K562 (cell line): Measurements from ENCODE around the gene SEC24B. TPM values are rescaled to one million over a fixed set of nuclear protein-coding genes. Genes with fewer than 3 reads are reported as not detected.

ENCODE experiments used
- ATAC-seq: fragments of 200-7000 bp; cut with Tn5 transposase; 3 replicates; pipeline ENCODE4 v1.9.1; 2020; ENCODE audit warnings: moderate library complexity
- BruUV-seq: library from RNA; stranded (reverse); fragments of 400-500 nt; replicated peaks from 2 replicates; lab custom pipeline; 2021; lab: Mats Ljungman, UMichigan
- CTCF ChIA-PET: fragments of 300-600 bp; formaldehyde crosslinking; extraction: SDS; loops from one replicate; lab custom pipeline; 2021; ENCODE audit warnings: low intra/inter-chr PET ratio; lab: Yijun Ruan, JAX
- POLR2A ChIA-PET: fragments of 300-600, 350-650 bp; sonication (Branson Sonifier 250); formaldehyde crosslinking; extraction: SDS; loops from one replicate; lab custom pipeline; 2021; ENCODE audit warnings: antibody characterized with exemption, inconsistent platforms; lab: Yijun Ruan, JAX
- DNase-seq, 4 experiments: peaks; one replicate each; pipeline versions ENCODE4 v3.0.0 to v3.0.0-alpha.2; 2011 to 2018; ENCODE audit warnings: low spot score in 3 of 4, mixed read lengths in 3 of 4; ENCODE audit errors: extremely low read depth in 1 of 4
- FAIRE-seq: peaks from 2 replicates; lab custom pipeline; 2011; peaks lifted over from hg19 to GRCh38; lab: Jason Lieb, UNC
- H2AFZ ChIP-seq: 2 replicates; pipeline ENCODE4 v1.6.0; 2011; ENCODE audit warnings: low read depth, low read length, control low read depth, inconsistent platforms
- H3K27ac ChIP-seq: fragments of 200-600 bp; 3 replicates; pipeline ENCODE4 v1.8.0; 2011; ENCODE audit warnings: low read depth, mild to moderate bottlenecking, control low read depth, inconsistent platforms, low read length, moderate library complexity, mixed read lengths; ENCODE audit errors: extremely low read depth
- H3K27me3 ChIP-seq, 2 experiments: fragments of 300-600 bp in 1 of 2; 2 replicates in 1 of 2; 3 replicates in 1 of 2; pipeline versions ENCODE4 v1.6.0 to v1.8.0; 2011; ENCODE audit warnings: inconsistent platforms in 2 of 2, low read length in 2 of 2, mild to moderate bottlenecking in 1 of 2, mixed read lengths in 1 of 2, moderate library complexity in 1 of 2; ENCODE audit not compliant: control insufficient read depth in 2 of 2, insufficient read depth in 2 of 2
- H3K36me3 ChIP-seq: fragments of 300-600 bp; 3 replicates; pipeline ENCODE4 v1.8.0; 2011; ENCODE audit warnings: mild to moderate bottlenecking, low read length, inconsistent platforms; ENCODE audit not compliant: control insufficient read depth, insufficient read depth
- H3K4me1 ChIP-seq, 2 experiments: fragments of 200-600 bp in 1 of 2; replicated peaks in 1 of 2; 2 replicates in 1 of 2; 3 replicates in 1 of 2; pipeline versions ENCODE4 v1.5.1 to v1.8.0; 2011; ENCODE audit warnings: inconsistent platforms in 2 of 2, low read length in 2 of 2, mild to moderate bottlenecking in 1 of 2, mixed read lengths in 1 of 2, moderate library complexity in 1 of 2; ENCODE audit not compliant: control insufficient read depth in 2 of 2, insufficient read depth in 2 of 2
- H3K4me2 ChIP-seq: 2 replicates; pipeline ENCODE4 v1.6.1; 2011; ENCODE audit warnings: low read length, control low read depth, inconsistent platforms, mixed read lengths; ENCODE audit not compliant: insufficient read depth
- H3K4me3 ChIP-seq: fragments of 200-600 bp; sonication (generic), shearing (Covaris generic); 2 replicates; pipeline ENCODE4 v1.5.1; 2016; ENCODE audit warnings: control low read depth, inconsistent platforms
- H3K79me2 ChIP-seq: fragments of 200-600 bp; 3 replicates; pipeline ENCODE4 v1.8.0; 2011; ENCODE audit warnings: low read length, inconsistent platforms; ENCODE audit not compliant: control insufficient read depth, insufficient read depth
- H3K9ac ChIP-seq, 2 experiments: 2 replicates each; pipeline versions ENCODE4 v1.6.0 to v1.6.1; 2011; ENCODE audit warnings: low read depth in 2 of 2, low read length in 2 of 2, control low read depth in 1 of 2, inconsistent platforms in 1 of 2, mild to moderate bottlenecking in 1 of 2, mixed read lengths in 1 of 2; ENCODE audit not compliant: insufficient read depth in 1 of 2
- H3K9me1 ChIP-seq: one replicate; pipeline ENCODE4 v1.6.0; 2011; ENCODE audit warnings: inconsistent platforms, mild to moderate bottlenecking, low read length, moderate library complexity; ENCODE audit not compliant: control insufficient read depth, insufficient read depth
- H3K9me3 ChIP-seq: replicated peaks from 2 replicates; pipeline ENCODE4 v1.5.1; 2011; ENCODE audit warnings: low read depth, low read length, inconsistent platforms; ENCODE audit not compliant: control insufficient read depth, insufficient read depth
- H4K20me1 ChIP-seq: replicated peaks from 2 replicates; pipeline ENCODE4 v1.6.1; 2011; ENCODE audit warnings: low read length, inconsistent platforms, mixed read lengths; ENCODE audit not compliant: control insufficient read depth, insufficient read depth
- ESRRB ChIP-seq: fragments of 250-450 bp; sonication (Bioruptor Pico); IDR thresholded peaks from 2 replicates; pipeline ENCODE4 v1.5.0; 2020; ENCODE audit warnings: mild to moderate bottlenecking, moderate library complexity, borderline replicate concordance
- FOXJ3 ChIP-seq: sonication (generic); formaldehyde crosslinking; IDR thresholded peaks from 2 replicates; pipeline ENCODE4 v1.4.0; 2020; ENCODE audit warnings: mild to moderate bottlenecking, missing genetic modification reagents
- KHSRP ChIP-seq: fragments of 450-650 bp; IDR thresholded peaks from 2 replicates; pipeline ENCODE4 v1.6.1; 2017
- SMARCE1 ChIP-seq: fragments of 450-650 bp; IDR thresholded peaks from 2 replicates; pipeline ENCODE4 v1.7.1; 2016; ENCODE audit warnings: mild to moderate bottlenecking
- TAF15 ChIP-seq: fragments of 200-400 bp; formaldehyde crosslinking; IDR thresholded peaks from 2 replicates; pipeline ENCODE4 v1.6.1; 2017; ENCODE audit warnings: mild to moderate bottlenecking, low read depth, low read length, moderate library complexity
- TAF7 ChIP-seq: fragments of 450-650 bp; IDR thresholded peaks from 2 replicates; pipeline ENCODE4 v1.6.1; 2016; ENCODE audit warnings: missing genetic modification characterization, missing compliant biosample characterization
- TRIM24 ChIP-seq, 2 experiments: fragments of 450-650 bp; IDR thresholded peaks; 2 replicates each; pipeline ENCODE4 v1.6.1; 2016
- ZBTB17 ChIP-seq: fragments of 450-650 bp; formaldehyde crosslinking; IDR thresholded peaks from 2 replicates; pipeline ENCODE4 v1.4.0; 2020; ENCODE audit warnings: mild to moderate bottlenecking
- ZNF217 ChIP-seq: sonication (generic); formaldehyde crosslinking; IDR thresholded peaks from 2 replicates; pipeline ENCODE4 v1.8.0; 2022; ENCODE audit warnings: mild to moderate bottlenecking, missing genetic modification reagents
- ZNF224 ChIP-seq: sonication (generic); formaldehyde crosslinking; IDR thresholded peaks from 2 replicates; pipeline ENCODE4 v1.8.0; 2022; ENCODE audit warnings: mild to moderate bottlenecking, missing genetic modification reagents
- ZNF75A ChIP-seq: fragments of 450-650 bp; formaldehyde crosslinking; IDR thresholded peaks from 2 replicates; pipeline ENCODE4 v1.4.0; 2020; ENCODE audit warnings: mild to moderate bottlenecking
- in situ Hi-C: fragments of 300-500 bp; cut with MboI; formaldehyde crosslinking; loops from 4 replicates; pipeline ENCODE4 v1.15.0; 2018; ENCODE audit warnings: inconsistent platforms, mixed read lengths
- intact Hi-C: fragments of 100-400 bp; cut with micrococcal nuclease; formaldehyde crosslinking; loops from 2 replicates; pipeline ENCODE4 v1.14.2; 2022
- polyA plus RNA-seq, 8 experiments: library from polyadenylated mRNA; depleted of rRNA in 4 of 8; stranded (reverse) in 5 of 8; unstranded in 3 of 8; fragments of >200 nt; fragmentation: Nextera tagmentation in 2 of 8; fragmentation: Illumina TruSeq in 1 of 8; extraction: Ambion mirVana in 2 of 8; extraction: Trizol in 1 of 8; gene quantifications; 2 replicates each; pipeline versions ENCODE4 v1.2.1 to v1.2.3, GENCODE V29; 2011 to 2014; ENCODE audit warnings: inconsistent platforms in 1 of 8, missing spikeins in 1 of 8
- total RNA-seq, 7 experiments: library from RNA; depleted of rRNA in 6 of 7; stranded (reverse); fragments of >200 nt in 6 of 7; fragmentation: Illumina TruSeq in 2 of 7; extraction: Trizol in 2 of 7; gene quantifications; 2 replicates each; pipeline versions ENCODE4 v1.2.1 to v1.2.3, GENCODE V29; 2011 to 2021; ENCODE audit warnings: low replicate concordance in 1 of 7
- TF ChIP-seq, protein P1 (sequence below): fragments of 250-450 bp; sonication (Bioruptor Pico); IDR thresholded peaks from 2 replicates; pipeline ENCODE4 v1.5.0; 2020; ENCODE audit warnings: mild to moderate bottlenecking, borderline replicate concordance
- TF ChIP-seq, protein P2 (sequence below): fragments of 450-650 bp; formaldehyde crosslinking; IDR thresholded peaks from 2 replicates; pipeline ENCODE4 v1.4.0; 2022; ENCODE audit warnings: missing genetic modification characterization
- TF ChIP-seq, protein P3 (sequence below): fragments of 250-450 bp; sonication (Bioruptor Pico); IDR thresholded peaks from 2 replicates; pipeline ENCODE4 v1.8.0; 2022; ENCODE audit warnings: inconsistent platforms
- TF ChIP-seq, protein P4 (sequence below): fragments of 250-450 bp; sonication (Bioruptor Pico); IDR thresholded peaks from 2 replicates; pipeline ENCODE4 v1.5.0; 2022; ENCODE audit warnings: mild to moderate bottlenecking

Gene SEC24B
- total and polyA plus RNA-seq, 9 of the 15 experiments (the other 6 are each of a cell fraction or from before 2014, with no cell fraction given) = 6.3 to 46.4 (median 17.1) TPM

DNA sequence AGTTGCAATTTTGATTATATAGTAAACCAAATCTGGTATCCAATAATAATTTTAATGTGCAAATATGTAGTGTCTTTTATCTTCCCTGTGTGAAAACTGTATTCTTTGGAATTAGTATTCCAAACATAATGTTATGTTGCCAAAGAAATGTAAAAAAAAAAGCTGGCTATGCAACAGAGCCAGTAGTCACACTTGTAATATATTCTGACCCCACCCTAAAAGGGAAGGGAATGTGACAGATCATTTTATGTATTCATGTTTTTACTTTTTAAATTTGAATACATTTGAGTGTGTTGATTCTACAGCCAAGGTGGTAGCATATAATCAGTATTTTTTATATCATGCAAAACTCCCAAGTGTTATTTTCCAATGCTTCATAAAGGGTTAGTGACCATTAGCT, 98.6 kb downstream of the SEC24B start:
- Histone ChIP-seq H3K27me3 (no peaks in the 10 kb centered on the region), H3K4me1 (no peaks in the 10 kb centered on the region), H3K9me3 (no peaks in the 10 kb centered on the region), H4K20me1 (no peaks in the 10 kb centered on the region), H3K27ac (no peak overlapping the region), H3K79me2 (no peaks in the 10 kb centered on the region), H3K9ac (no peak overlapping the region), H3K9me1 (no peaks in the 10 kb centered on the region), H2AFZ (no peak overlapping the region), H3K36me3 (peaks cover 78% of the 10 kb centered on the region), H3K4me2 (no peak overlapping the region), H3K4me3 (no peak overlapping the region)
- intact Hi-C loops = no loop called here
- DNase-seq = no peak
- ChIA-PET POLR2A (interaction anchor here (0.6 kb wide), 1 partner anchor 82 kb away, joined by 3 read pairs; no protein-coding TSS in a partner anchor), CTCF (no interaction called here)
- FAIRE-seq = no peak
- in situ Hi-C loops = no loop called here
- no TSS peak for BruUV-seq
- ATAC-seq = no peak
- TF ChIP-seq ZNF217 (CRISPR knock-in tag) = no peak
- no peak for TF ChIP-seq FOXJ3
- no peak for TF ChIP-seq TAF7 (tag)
- no peak for TF ChIP-seq ZBTB17 (CRISPR knock-in tag)
- no peak for TF ChIP-seq TAF15
- no peak for TF ChIP-seq TRIM24 (IDR thresholded peaks at IDR 0.05)
- TF ChIP-seq ZNF224 (CRISPR knock-in tag) = no peak
- TF ChIP-seq ZNF75A = no peak
- TF ChIP-seq, protein P1, sequence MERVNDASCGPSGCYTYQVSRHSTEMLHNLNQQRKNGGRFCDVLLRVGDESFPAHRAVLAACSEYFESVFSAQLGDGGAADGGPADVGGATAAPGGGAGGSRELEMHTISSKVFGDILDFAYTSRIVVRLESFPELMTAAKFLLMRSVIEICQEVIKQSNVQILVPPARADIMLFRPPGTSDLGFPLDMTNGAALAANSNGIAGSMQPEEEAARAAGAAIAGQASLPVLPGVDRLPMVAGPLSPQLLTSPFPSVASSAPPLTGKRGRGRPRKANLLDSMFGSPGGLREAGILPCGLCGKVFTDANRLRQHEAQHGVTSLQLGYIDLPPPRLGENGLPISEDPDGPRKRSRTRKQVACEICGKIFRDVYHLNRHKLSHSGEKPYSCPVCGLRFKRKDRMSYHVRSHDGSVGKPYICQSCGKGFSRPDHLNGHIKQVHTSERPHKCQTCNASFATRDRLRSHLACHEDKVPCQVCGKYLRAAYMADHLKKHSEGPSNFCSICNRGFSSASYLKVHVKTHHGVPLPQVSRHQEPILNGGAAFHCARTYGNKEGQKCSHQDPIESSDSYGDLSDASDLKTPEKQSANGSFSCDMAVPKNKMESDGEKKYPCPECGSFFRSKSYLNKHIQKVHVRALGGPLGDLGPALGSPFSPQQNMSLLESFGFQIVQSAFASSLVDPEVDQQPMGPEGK (CRISPR knock-in tag) = no peak
- TF ChIP-seq SMARCE1 = no peak
- TF ChIP-seq, protein P2, sequence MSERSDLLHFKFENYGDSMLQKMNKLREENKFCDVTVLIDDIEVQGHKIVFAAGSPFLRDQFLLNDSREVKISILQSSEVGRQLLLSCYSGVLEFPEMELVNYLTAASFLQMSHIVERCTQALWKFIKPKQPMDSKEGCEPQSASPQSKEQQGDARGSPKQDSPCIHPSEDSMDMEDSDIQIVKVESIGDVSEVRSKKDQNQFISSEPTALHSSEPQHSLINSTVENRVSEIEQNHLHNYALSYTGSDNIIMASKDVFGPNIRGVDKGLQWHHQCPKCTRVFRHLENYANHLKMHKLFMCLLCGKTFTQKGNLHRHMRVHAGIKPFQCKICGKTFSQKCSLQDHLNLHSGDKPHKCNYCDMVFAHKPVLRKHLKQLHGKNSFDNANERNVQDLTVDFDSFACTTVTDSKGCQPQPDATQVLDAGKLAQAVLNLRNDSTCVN (CRISPR knock-in tag) = no peak
- TF ChIP-seq, protein P3, sequence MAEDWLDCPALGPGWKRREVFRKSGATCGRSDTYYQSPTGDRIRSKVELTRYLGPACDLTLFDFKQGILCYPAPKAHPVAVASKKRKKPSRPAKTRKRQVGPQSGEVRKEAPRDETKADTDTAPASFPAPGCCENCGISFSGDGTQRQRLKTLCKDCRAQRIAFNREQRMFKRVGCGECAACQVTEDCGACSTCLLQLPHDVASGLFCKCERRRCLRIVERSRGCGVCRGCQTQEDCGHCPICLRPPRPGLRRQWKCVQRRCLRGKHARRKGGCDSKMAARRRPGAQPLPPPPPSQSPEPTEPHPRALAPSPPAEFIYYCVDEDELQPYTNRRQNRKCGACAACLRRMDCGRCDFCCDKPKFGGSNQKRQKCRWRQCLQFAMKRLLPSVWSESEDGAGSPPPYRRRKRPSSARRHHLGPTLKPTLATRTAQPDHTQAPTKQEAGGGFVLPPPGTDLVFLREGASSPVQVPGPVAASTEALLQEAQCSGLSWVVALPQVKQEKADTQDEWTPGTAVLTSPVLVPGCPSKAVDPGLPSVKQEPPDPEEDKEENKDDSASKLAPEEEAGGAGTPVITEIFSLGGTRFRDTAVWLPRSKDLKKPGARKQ (CRISPR knock-in tag) = no peak
- TF ChIP-seq, protein P4, sequence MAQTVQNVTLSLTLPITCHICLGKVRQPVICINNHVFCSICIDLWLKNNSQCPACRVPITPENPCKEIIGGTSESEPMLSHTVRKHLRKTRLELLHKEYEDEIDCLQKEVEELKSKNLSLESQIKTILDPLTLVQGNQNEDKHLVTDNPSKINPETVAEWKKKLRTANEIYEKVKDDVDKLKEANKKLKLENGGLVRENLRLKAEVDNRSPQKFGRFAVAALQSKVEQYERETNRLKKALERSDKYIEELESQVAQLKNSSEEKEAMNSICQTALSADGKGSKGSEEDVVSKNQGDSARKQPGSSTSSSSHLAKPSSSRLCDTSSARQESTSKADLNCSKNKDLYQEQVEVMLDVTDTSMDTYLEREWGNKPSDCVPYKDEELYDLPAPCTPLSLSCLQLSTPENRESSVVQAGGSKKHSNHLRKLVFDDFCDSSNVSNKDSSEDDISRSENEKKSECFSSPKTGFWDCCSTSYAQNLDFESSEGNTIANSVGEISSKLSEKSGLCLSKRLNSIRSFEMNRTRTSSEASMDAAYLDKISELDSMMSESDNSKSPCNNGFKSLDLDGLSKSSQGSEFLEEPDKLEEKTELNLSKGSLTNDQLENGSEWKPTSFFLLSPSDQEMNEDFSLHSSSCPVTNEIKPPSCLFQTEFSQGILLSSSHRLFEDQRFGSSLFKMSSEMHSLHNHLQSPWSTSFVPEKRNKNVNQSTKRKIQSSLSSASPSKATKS (CRISPR knock-in tag) = no peak
- TF ChIP-seq ESRRB (CRISPR knock-in tag) = no peak
- TF ChIP-seq KHSRP = no peak
